ENCODE results near the gene NKAIN4. TPM values are rescaled to one million over a fixed set of nuclear protein-coding genes. Genes with fewer than 3 reads are reported as not detected.

Gene NKAIN4
- total RNA-seq, 3 donors from 2014 or later, result not detected

GRCh38 chr20:63288581-63289251 lies 34.5 kb upstream of the NKAIN4 start:
- H3K4me1 ChIP-seq, result no peaks in the 10 kb centered on the region
- no peak for DNase-seq (ENCODE audit: low spot score in 2 of 2)
- H3K27me3 ChIP-seq, result peaks cover 0 to 12% of the 10 kb centered on the region in 2 donors
- no peak overlapping the region for H3K27ac ChIP-seq
- H3K36me3 ChIP-seq, result no peaks in the 10 kb centered on the region
- no peak for TF ChIP-seq POLR2A (IDR thresholded peaks at IDR 0.05)
- no peak for TF ChIP-seq POLR2AphosphoS5 (IDR thresholded peaks at IDR 0.05)
- TF ChIP-seq, protein P1, sequence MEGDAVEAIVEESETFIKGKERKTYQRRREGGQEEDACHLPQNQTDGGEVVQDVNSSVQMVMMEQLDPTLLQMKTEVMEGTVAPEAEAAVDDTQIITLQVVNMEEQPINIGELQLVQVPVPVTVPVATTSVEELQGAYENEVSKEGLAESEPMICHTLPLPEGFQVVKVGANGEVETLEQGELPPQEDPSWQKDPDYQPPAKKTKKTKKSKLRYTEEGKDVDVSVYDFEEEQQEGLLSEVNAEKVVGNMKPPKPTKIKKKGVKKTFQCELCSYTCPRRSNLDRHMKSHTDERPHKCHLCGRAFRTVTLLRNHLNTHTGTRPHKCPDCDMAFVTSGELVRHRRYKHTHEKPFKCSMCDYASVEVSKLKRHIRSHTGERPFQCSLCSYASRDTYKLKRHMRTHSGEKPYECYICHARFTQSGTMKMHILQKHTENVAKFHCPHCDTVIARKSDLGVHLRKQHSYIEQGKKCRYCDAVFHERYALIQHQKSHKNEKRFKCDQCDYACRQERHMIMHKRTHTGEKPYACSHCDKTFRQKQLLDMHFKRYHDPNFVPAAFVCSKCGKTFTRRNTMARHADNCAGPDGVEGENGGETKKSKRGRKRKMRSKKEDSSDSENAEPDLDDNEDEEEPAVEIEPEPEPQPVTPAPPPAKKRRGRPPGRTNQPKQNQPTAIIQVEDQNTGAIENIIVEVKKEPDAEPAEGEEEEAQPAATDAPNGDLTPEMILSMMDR (IDR thresholded peaks at IDR 0.05), result no peak
- no peaks in the 10 kb centered on the region for H3K9me3 ChIP-seq
- intact Hi-C loops (cut with DNase I; ENCODE audit: low total_unique reads), result no loop called here
- no peak overlapping the region for H3K4me3 ChIP-seq

DNA sequence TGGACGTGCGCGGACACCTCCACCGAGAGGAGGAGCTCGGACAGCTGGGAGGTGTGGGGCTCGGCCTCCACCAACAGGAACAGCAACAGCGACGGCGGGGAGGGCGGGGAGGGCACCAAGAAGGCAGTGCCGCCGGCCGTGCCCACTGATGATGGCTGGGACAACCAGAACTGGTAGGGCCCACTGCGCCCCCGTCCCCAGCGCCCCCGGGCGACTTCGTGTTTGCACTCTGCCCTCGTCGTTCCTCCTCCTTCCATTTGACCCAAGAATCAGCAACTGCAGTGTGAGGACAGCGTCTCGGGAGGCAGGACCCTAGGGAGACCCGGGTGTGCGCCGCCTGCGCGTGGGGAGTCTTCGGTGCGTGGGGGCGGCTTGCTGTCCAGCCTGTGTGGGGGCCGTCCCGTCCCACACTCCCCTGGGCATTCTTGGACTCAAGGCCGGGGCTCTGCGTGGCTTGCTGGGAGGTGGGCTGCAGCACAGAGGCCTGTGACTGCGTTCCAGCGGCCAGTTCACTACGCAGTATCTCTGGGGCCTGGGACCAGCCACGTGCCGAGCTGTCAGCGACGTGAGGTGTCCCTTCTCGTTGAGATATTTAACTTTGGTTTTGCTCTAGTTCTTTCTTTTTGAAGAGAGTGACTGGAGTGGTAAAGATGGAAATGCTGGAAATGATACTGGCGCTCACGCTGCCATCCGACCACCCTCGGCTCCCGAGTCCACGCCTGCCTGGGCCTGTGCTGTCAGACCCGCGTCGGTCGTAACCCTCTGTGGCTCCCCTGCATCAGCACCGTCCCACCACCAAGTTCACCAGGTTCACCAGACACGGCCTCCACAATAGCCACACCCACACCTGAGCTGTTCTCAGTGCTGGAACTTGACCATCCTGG lies 33.7 kb upstream of the NKAIN4 start:
- intact Hi-C loops (cut with DNase I; ENCODE audit: low total_unique reads), result no loop called here

DNA sequence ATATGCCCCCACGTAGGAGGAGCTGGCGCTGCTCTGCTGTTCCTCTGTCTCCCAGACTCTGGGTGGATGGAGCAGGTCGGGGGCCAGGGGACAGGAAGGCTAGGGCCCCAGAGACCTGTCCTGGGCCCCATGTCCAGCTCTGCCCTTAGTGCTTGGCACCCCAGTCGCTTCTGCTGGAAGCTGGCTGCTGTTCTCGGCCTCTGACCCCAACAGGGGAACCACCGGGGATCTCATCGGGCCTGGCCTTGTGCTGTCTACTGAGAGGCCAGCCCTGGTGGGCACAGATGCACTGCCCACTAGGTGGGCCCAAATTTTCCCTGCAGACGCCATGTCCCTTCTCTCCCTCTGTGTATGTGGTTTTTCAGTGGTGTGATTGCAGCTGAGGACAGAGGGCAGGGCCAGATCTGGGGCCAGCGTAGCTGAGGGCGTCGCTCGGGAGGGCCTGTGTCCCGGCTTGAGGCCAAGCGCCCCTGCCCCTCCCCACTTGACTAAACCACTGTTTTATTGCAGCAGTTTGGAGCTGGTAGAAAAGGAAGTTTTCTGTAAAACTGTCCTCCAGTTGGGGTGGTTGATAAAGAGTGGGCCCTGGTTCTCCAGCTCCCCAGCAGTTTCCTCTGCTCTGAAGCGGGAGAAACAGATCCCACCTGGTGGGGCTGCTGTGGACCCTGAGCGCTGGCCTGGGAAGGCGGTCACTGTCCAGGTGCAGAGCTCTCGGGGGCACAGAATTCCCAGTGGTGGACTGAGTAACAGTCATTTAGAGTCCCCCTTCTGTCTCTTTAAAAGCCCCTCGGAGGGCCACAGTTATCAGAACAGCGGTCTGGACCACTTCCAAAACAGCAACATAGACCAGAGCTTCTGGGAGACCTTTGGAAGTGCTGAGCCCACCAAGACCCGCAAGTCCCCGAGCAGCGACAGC lies 32.8 kb upstream of the NKAIN4 start:
- TF ChIP-seq POLR2A (IDR thresholded peaks at IDR 0.05) (no peak), POLR2AphosphoS5 (IDR thresholded peaks at IDR 0.05) (no peak)
- TF ChIP-seq, protein P1 (IDR thresholded peaks at IDR 0.05), result no peak
- no peak overlapping the region for H3K27ac ChIP-seq
- intact Hi-C loops (cut with DNase I; ENCODE audit: low total_unique reads), result no loop called here
- DNase-seq (ENCODE audit: low spot score in 2 of 2), result no peak
- no peaks in the 10 kb centered on the region for H3K36me3 ChIP-seq
- H3K4me3 ChIP-seq, result no peak overlapping the region
- no peaks in the 10 kb centered on the region for H3K27me3 ChIP-seq
- no peaks in the 10 kb centered on the region for H3K9me3 ChIP-seq
- no peaks in the 10 kb centered on the region for H3K4me1 ChIP-seq

More for the DNA sequence above, 33.7 kb upstream of the NKAIN4 start:
- DNase-seq (ENCODE audit: low spot score in 2 of 2), result no peak
- no peaks in the 10 kb centered on the region for H3K4me1 ChIP-seq
- peaks cover 0 to 4% of the 10 kb centered on the region in 2 donors for H3K27me3 ChIP-seq
- H3K4me3 ChIP-seq, result no peak overlapping the region
- TF ChIP-seq POLR2AphosphoS5 (IDR thresholded peaks at IDR 0.05) (no peak), POLR2A (IDR thresholded peaks at IDR 0.05) (no peak)
- TF ChIP-seq, protein P1 (IDR thresholded peaks at IDR 0.05), result no peak
- H3K9me3 ChIP-seq, result no peaks in the 10 kb centered on the region
- H3K36me3 ChIP-seq, result no peaks in the 10 kb centered on the region
- no peak overlapping the region for H3K27ac ChIP-seq

- Histone ChIP-seq H3K4me3 (no peak overlapping the region), H3K4me1 (no peaks in the 10 kb centered on the region), H3K9me3 (no peaks in the 10 kb centered on the region), H3K27me3 (no peaks in the 10 kb centered on the region), H3K36me3 (no peaks in the 10 kb centered on the region), H3K27ac (peak overlapping the region in 1 of 2 donors; percentile 43)
- TF ChIP-seq, protein P1 (IDR thresholded peaks at IDR 0.05), result no peak
- no peak for TF ChIP-seq POLR2AphosphoS5 (IDR thresholded peaks at IDR 0.05)
- TF ChIP-seq POLR2A (IDR thresholded peaks at IDR 0.05), result no peak
- DNase-seq (ENCODE audit: low spot score in 2 of 2), result no peak
- intact Hi-C loops (cut with DNase I; ENCODE audit: low total_unique reads), result no loop called here
These were observed 31.7 kb upstream of the NKAIN4 start for GRCh38 chr20:63285636-63286615.

Measured in breast epithelium (tissue), 4 donors.